Measurements from ENCODE around the gene MARK4.

Gene MARK4

DNA sequence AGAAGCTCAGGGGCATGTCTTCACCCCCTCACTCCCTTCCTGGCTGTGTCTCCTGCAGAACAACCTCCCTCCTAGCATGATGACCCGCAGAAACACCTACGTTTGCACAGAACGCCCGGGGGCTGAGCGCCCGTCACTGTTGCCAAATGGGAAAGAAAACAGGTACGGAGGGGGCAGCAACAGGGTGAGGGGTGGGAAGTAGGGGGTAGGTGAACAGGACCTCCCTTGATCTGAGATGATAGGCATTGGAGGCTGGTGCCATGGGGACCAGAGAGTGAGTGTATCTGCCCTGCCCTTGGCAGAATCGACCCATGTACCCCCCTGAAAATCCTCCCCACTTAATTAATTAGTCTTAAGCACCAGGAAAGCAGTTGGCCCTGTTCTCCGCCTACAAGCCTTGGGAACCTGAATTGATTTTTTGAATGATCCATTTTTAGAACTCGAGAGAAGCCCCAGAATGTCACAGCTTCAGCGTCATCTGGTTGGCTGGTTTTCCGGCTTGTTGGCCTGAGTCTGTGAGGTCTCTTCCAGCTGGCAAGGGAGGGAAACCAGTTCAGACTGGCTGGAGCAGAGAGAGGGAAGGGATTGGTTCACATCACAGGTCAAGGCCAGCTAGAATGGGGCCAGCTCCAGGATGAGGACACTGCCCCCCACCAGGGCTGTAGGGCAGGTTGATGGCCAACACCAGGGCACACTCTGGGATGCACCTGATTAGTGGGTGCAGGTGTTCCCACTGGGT lies 43.4 kb downstream of the MARK4 start:
- TF ChIP-seq CTCF (IDR thresholded peaks at IDR 0.05; ENCODE audit: insufficient read depth, low read depth, low read length, missing control alignments) = no peak

DNA sequence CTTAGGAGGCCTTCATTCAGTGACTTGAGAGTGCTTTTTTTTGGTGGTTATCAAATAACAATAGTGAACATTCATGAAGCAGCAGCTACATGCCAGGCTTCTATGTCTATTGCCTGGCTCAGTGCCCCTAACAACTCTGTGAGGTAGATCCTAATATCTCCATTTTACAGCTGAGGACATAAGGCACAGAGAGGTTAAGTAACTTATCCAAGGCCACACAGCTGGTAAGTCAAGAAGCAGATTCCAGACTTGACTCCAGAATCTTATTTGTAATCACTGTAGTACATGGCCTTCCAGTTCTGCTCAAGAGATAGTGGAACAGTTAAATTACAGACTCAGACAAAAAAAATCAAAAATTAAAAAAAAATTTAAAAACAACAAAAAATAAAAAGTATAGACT lies 44.8 kb downstream of the MARK4 start:
- DNase-seq (ENCODE audit: low read depth) = no peak
- H3K4me3 ChIP-seq (ENCODE audit: low read length) = no peak overlapping the region
- TF ChIP-seq CTCF (IDR thresholded peaks at IDR 0.05; ENCODE audit: insufficient read depth, low read depth, low read length, missing control alignments) = no peak

More for the DNA sequence above, 43.4 kb downstream of the MARK4 start:
- no peak overlapping the region for H3K4me3 ChIP-seq (ENCODE audit: low read length)
- DNase-seq (ENCODE audit: low read depth) = no peak

DNA sequence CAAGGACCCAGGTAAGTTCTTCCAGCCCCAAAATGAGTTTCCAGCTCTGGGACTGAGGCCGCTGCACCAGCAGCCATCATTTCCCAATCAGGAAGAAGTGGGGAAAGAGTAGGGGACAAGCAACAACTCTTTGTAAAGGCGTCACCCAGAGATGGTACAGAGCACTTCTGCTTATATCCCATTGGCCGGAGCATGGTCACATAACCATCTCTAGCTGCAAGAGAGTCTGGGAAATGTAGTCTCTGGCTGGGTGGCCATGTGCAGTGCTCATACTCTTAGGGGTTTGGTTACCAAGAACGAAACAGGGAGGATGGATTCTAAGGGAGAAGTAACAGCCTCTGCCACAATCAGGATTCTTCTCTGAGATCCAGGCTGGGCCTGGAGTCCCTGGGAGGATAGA lies 45.3 kb downstream of the MARK4 start:
- no peak for DNase-seq (ENCODE audit: low read depth)
- no peak overlapping the region for H3K4me3 ChIP-seq (ENCODE audit: low read length)
- TF ChIP-seq CTCF (IDR thresholded peaks at IDR 0.05; ENCODE audit: insufficient read depth, low read depth, low read length, missing control alignments) = no peak

DNA sequence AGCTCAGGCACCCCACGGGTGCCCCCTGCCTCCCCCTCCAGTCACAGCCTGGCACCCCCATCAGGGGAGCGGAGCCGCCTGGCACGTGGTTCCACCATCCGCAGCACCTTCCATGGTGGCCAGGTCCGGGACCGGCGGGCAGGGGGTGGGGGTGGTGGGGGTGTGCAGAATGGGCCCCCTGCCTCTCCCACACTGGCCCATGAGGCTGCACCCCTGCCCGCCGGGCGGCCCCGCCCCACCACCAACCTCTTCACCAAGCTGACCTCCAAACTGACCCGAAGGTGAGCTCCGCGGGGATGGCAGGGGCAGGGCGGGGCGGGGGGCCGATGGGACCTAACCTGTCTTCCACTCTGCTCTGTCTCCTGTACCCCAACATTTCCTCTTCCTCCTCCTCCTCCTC lies 46.6 kb downstream of the MARK4 start:
- H3K4me3 ChIP-seq (ENCODE audit: low read length) = no peak overlapping the region
- TF ChIP-seq CTCF (IDR thresholded peaks at IDR 0.05; ENCODE audit: insufficient read depth, low read depth, low read length, missing control alignments) = no peak
- DNase-seq (ENCODE audit: low read depth) = no peak

DNA sequence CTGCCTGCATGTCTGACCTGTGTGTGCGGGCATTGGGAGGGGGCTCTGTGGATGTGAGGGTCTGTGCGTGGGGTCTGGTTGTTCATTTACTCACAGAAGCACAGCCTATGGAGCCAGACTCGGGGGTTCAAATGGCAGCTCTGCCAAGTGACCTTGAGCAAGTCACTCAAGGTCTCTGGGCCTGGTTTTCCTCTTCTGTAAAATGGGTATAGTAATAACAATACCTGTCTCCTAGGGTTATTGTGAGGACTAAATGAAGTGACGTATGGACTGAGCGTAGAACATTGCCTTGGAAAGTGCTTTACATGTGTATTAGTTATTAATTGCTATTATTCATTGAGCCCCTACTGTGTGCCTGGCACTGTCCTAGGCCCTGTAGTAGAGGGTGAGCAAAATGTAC lies 47.2 kb downstream of the MARK4 start:
- no peak for TF ChIP-seq CTCF (IDR thresholded peaks at IDR 0.05; ENCODE audit: insufficient read depth, low read depth, low read length, missing control alignments)
- H3K4me3 ChIP-seq (ENCODE audit: low read length) = no peak overlapping the region
- DNase-seq (ENCODE audit: low read depth) = no peak

DNA sequence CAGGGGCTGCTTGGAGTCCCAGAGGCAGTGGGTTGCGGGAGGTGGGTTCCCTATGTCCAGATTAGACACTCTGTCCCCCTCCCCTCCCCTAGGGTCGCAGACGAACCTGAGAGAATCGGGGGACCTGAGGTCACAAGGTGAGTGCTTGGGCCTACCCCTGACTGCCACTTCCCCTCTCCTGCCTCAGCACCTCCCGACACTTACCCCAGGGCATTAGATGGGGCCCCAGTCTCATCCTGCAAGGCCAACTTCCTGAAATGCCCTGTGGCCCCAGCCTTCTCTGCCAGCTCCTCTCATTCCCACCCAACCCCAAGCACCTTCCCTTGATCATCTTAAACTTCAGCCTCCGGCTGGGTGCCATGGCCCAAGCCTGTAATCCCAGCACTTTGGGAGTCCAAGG lies 48.6 kb downstream of the MARK4 start:
- TF ChIP-seq CTCF (IDR thresholded peaks at IDR 0.05; ENCODE audit: insufficient read depth, low read depth, low read length, missing control alignments) = no peak
- no peak overlapping the region for H3K4me3 ChIP-seq (ENCODE audit: low read length)
- no peak for DNase-seq (ENCODE audit: low read depth)

GRCh38 chr19:45302416-45302815 lies 51.3 kb downstream of the MARK4 start:
- H3K4me3 ChIP-seq (ENCODE audit: low read length) = no peak overlapping the region
- no peak for TF ChIP-seq CTCF (IDR thresholded peaks at IDR 0.05; ENCODE audit: insufficient read depth, low read depth, low read length, missing control alignments)
- DNase-seq (ENCODE audit: low read depth) = no peak
